H1 (cell line): ENCODE data around the gene ETF1.

Source experiments
- CHD2 ChIP-seq: IDR thresholded peaks from 2 replicates; pipeline ENCODE4 v1.6.1; 2012; ENCODE audit warnings: low read length, improper control_type of control experiment
- PHF8 ChIP-seq: fragments of 200-600 bp; sonication (generic); conservative IDR thresholded peaks from 2 replicates; pipeline ENCODE4 v1.7.1; 2012; ENCODE audit warnings: low read depth, mild to moderate bottlenecking, inconsistent platforms, low read length, moderate library complexity
- POLR2A ChIP-seq, 2 experiments: IDR thresholded peaks; 1 replicate in 1 of 2; 2 replicates in 1 of 2; pipeline ENCODE4 v1.6.1; 2011; ENCODE audit warnings: low read depth in 2 of 2, low read length in 2 of 2, mild to moderate bottlenecking in 2 of 2; ENCODE audit errors: control extremely low read depth in 1 of 2
- SIX5 ChIP-seq: IDR thresholded peaks from 2 replicates; pipeline ENCODE4 v1.6.1; 2011; ENCODE audit warnings: mild to moderate bottlenecking, low read depth, low read length
- TF ChIP-seq, protein P1 (sequence below), 3 experiments: IDR thresholded peaks; 1 replicate in 2 of 3; 2 replicates in 1 of 3; pipeline versions ENCODE4 v1.5.1 to v1.6.1; 2011; ENCODE audit warnings: low read length in 3 of 3, mild to moderate bottlenecking in 3 of 3, inconsistent platforms in 2 of 3, low read depth in 1 of 3, moderate library complexity in 1 of 3; ENCODE audit not compliant: insufficient read depth in 1 of 3; ENCODE audit errors: control extremely low read depth in 1 of 3

DNA sequence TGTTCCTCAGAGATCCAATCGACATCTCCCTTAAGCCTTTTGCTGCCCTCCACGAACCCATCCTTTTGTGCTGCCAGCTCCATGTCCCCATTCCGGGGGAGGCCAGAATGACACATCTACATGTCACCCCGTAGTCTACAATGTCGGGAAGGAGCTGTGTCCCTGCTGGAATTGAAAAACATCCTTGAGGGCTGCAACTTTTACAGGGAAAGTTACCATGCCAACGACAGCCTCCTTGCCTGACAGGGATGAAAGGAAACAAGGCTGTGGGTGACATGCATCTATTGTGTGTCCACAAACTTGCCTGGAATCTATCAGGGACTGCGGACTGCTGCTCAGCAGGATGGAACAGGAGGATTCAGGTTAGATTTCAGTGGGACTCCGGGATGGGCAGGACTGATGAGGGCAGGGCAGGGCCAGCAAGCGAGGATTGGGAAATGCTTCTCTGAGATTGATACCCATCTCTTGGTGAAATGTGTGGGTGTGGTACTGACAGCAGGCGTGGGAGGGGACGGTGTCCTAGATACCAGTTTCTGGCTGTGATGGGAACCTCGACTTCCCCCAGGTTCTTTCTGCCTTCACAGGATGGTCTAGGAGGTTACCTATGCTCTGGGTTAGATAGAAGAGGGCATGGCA is 52.3 kb downstream of the ETF1 start:
- TF ChIP-seq, protein P1, sequence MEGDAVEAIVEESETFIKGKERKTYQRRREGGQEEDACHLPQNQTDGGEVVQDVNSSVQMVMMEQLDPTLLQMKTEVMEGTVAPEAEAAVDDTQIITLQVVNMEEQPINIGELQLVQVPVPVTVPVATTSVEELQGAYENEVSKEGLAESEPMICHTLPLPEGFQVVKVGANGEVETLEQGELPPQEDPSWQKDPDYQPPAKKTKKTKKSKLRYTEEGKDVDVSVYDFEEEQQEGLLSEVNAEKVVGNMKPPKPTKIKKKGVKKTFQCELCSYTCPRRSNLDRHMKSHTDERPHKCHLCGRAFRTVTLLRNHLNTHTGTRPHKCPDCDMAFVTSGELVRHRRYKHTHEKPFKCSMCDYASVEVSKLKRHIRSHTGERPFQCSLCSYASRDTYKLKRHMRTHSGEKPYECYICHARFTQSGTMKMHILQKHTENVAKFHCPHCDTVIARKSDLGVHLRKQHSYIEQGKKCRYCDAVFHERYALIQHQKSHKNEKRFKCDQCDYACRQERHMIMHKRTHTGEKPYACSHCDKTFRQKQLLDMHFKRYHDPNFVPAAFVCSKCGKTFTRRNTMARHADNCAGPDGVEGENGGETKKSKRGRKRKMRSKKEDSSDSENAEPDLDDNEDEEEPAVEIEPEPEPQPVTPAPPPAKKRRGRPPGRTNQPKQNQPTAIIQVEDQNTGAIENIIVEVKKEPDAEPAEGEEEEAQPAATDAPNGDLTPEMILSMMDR (IDR thresholded peaks at IDR 0.05; ENCODE audit: control extremely low read depth in 1 of 3, insufficient read depth in 1 of 3, low read depth in 1 of 3, low read length in 3 of 3): no peak
- TF ChIP-seq SIX5 (no peak), PHF8 (no peak), CHD2 (no peak), POLR2A (IDR thresholded peaks at IDR 0.05; ENCODE audit: control extremely low read depth in 1 of 2, low read depth in 2 of 2, low read length in 2 of 2) (no peak)
